CD14-positive monocyte (primary cell): Measurements from ENCODE around the gene ANO9. TPM values are rescaled to one million over a fixed set of nuclear protein-coding genes. Genes with fewer than 3 reads are reported as not detected.

Experiments used
- DNase-seq, 3 donors: peaks; one replicate each; pipeline ENCODE4 v3.0.0-alpha.2; 2011 to 2022
- H2AFZ ChIP-seq: 2 replicates; pipeline ENCODE4 v1.6.0; 2012; ENCODE audit warnings: mild to moderate bottlenecking, low read depth, low read length, inconsistent platforms; ENCODE audit not compliant: insufficient read depth, poor library complexity, severe bottlenecking
- H3K27ac ChIP-seq, 2 donors: 1 replicate in 1 of 2; 2 replicates in 1 of 2; pipeline ENCODE4 v1.5.1; 2012 to 2013; ENCODE audit warnings: low read length in 2 of 2, control low read depth in 1 of 2, inconsistent platforms in 1 of 2, low read depth in 1 of 2, mild to moderate bottlenecking in 1 of 2
- H3K27me3 ChIP-seq, 2 donors: one replicate each; pipeline versions ENCODE4 v1.6.0 to v1.6.1; 2011 to 2013; ENCODE audit warnings: low read length in 2 of 2; ENCODE audit not compliant: control insufficient read depth in 2 of 2, insufficient read depth in 2 of 2
- H3K36me3 ChIP-seq, 2 donors: replicated peaks in 1 of 2; 1 replicate in 1 of 2; 2 replicates in 1 of 2; pipeline versions ENCODE4 v1.5.1 to v1.6.1; 2012 to 2013; ENCODE audit warnings: low read length in 2 of 2, control low read depth in 1 of 2, inconsistent platforms in 1 of 2, mild to moderate bottlenecking in 1 of 2; ENCODE audit not compliant: insufficient read depth in 2 of 2, control insufficient read depth in 1 of 2
- H3K4me1 ChIP-seq, 2 donors: 1 replicate in 1 of 2; 2 replicates in 1 of 2; pipeline versions ENCODE4 v1.5.1 to v1.6.1; 2012 to 2013; ENCODE audit warnings: low read length in 2 of 2, control low read depth in 1 of 2, inconsistent platforms in 1 of 2, mild to moderate bottlenecking in 1 of 2, moderate library complexity in 1 of 2; ENCODE audit not compliant: insufficient read depth in 2 of 2, control insufficient read depth in 1 of 2
- H3K4me2 ChIP-seq: replicated peaks from 2 replicates; pipeline ENCODE3; 2012; ENCODE audit warnings: low read length, moderate library complexity, mild to moderate bottlenecking; ENCODE audit not compliant: poor library complexity, severe bottlenecking; ENCODE audit errors: extremely low read depth
- H3K4me3 ChIP-seq, 3 experiments: fragments of 200-600 bp in 1 of 3; sonication (generic) in 1 of 3; replicated peaks in 1 of 3; 1 replicate in 2 of 3; 2 replicates in 1 of 3; pipeline ENCODE4 v1.5.1; 2011 to 2013; ENCODE audit warnings: low read length in 3 of 3, mild to moderate bottlenecking in 3 of 3, control low read depth in 2 of 3, low read depth in 2 of 3, inconsistent platforms in 1 of 3, moderate library complexity in 1 of 3
- H3K79me2 ChIP-seq: 2 replicates; pipeline ENCODE4 v1.6.0; 2012; ENCODE audit warnings: mild to moderate bottlenecking, control low read depth, inconsistent platforms, low read length, moderate library complexity; ENCODE audit not compliant: insufficient read depth
- H3K9ac ChIP-seq: 2 replicates; pipeline ENCODE4 v1.6.0; 2017; ENCODE audit warnings: low read length, mild to moderate bottlenecking; ENCODE audit not compliant: insufficient read depth, poor library complexity, severe bottlenecking
- H3K9me3 ChIP-seq, 2 donors: replicated peaks in 1 of 2; 1 replicate in 1 of 2; 2 replicates in 1 of 2; pipeline versions ENCODE4 v1.5.1 to v1.6.1; 2012 to 2013; ENCODE audit warnings: low read length in 2 of 2, control low read depth in 1 of 2; ENCODE audit not compliant: control insufficient read depth in 1 of 2, insufficient read depth in 1 of 2
- H4K20me1 ChIP-seq: 2 replicates; pipeline ENCODE4 v1.6.0; 2012; ENCODE audit warnings: mild to moderate bottlenecking, low read length, control low read depth, moderate library complexity; ENCODE audit not compliant: insufficient read depth
- H3K27ac Mint-ChIP-seq, 7 donors: one replicate each; pipeline ENCODE4 v1.8.0; 2020; ENCODE audit warnings: mild to moderate bottlenecking in 7 of 7, mixed read lengths in 7 of 7, moderate library complexity in 6 of 7, inconsistent platforms in 2 of 7
- H3K27me3 Mint-ChIP-seq, 3 donors: one replicate each; pipeline ENCODE4 v1.8.0; 2021 to 2022; ENCODE audit warnings: low read depth in 3 of 3, mild to moderate bottlenecking in 3 of 3, mixed read lengths in 3 of 3, moderate library complexity in 3 of 3, inconsistent platforms in 1 of 3
- H3K36me3 Mint-ChIP-seq, 2 donors: one replicate each; pipeline ENCODE4 v1.8.0; 2020; ENCODE audit warnings: mixed read lengths in 2 of 2, inconsistent platforms in 1 of 2, mild to moderate bottlenecking in 1 of 2
- H3K4me1 Mint-ChIP-seq: one replicate; pipeline ENCODE4 v1.8.0; 2020; ENCODE audit warnings: mild to moderate bottlenecking, mixed read lengths
- H3K4me3 Mint-ChIP-seq, 2 donors: one replicate each; pipeline ENCODE4 v1.8.0; 2020; ENCODE audit warnings: mild to moderate bottlenecking in 2 of 2, mixed read lengths in 2 of 2, moderate library complexity in 1 of 2
- H3K9me3 Mint-ChIP-seq, 7 donors: one replicate each; pipeline ENCODE4 v1.8.0; 2020 to 2022; ENCODE audit warnings: mixed read lengths in 7 of 7, mild to moderate bottlenecking in 6 of 7, moderate library complexity in 6 of 7, inconsistent platforms in 2 of 7
- CTCF ChIP-seq: fragments of 200-600 bp; IDR thresholded peaks from one replicate; pipeline ENCODE4 v1.8.0; 2022; ENCODE audit warnings: antibody characterized with exemption, mild to moderate bottlenecking
- WGBS: methylation state at CpG from one replicate; pipeline ENCODE4 v1.1.5; 2013; ENCODE audit warnings: missing lambda C conversion rate; ENCODE audit not compliant: insufficient coverage; 5-methylcytosine and 5-hydroxymethylcytosine counted together
- intact Hi-C, 2 donors: fragments of 100-400 bp; cut with micrococcal nuclease; formaldehyde crosslinking; loops; one replicate each; pipeline versions ENCODE4 v1.15.0 to v1.15.1; 2023
- polyA plus RNA-seq, 3 donors: library from polyadenylated mRNA; depleted of rRNA in 1 of 3; unstranded in 2 of 3; stranded (reverse) in 1 of 3; fragments of 300-500 nt in 2 of 3; fragments of >200 nt in 1 of 3; fragmentation: Illumina TruSeq in 2 of 3; gene quantifications; 1 replicate in 2 of 3; 2 replicates in 1 of 3; pipeline ENCODE4 v1.2.3, GENCODE V29; 2012 to 2021

ANO9 gene
- polyA plus RNA-seq, 3 donors, result 0.18 to 0.24 TPM; not detected in 1

- no peak overlapping the region for H3K4me3 Mint-ChIP-seq
- intact Hi-C loops, result no loop called here
- Histone ChIP-seq H3K9me3 (peaks cover 0 to 19% of the 10 kb centered on the region in 2 donors), H3K79me2 (no peaks in the 10 kb centered on the region), H3K36me3 (peaks cover 11 to 12% of the 10 kb centered on the region in 2 donors), H3K27me3 (no peaks in the 10 kb centered on the region), H3K27ac (no peak overlapping the region), H3K4me3 (no peak overlapping the region), H3K4me2 (no peak overlapping the region), H3K9ac (no peak overlapping the region), H3K4me1 (no peaks in the 10 kb centered on the region), H2AFZ (no peak overlapping the region), H4K20me1 (peaks cover 8% of the 10 kb centered on the region)
- peaks cover 0 to 7% (median 2%) of the 10 kb centered on the region in 7 donors for H3K9me3 Mint-ChIP-seq
- DNase-seq, result no peak
- no peak for TF ChIP-seq CTCF
- H3K27ac Mint-ChIP-seq, result no peak overlapping the region
- 95% methylated on average over 25 of the region's 25 CpGs for WGBS
- no peaks in the 10 kb centered on the region for H3K4me1 Mint-ChIP-seq
- H3K36me3 Mint-ChIP-seq, result peaks cover 13 to 25% of the 10 kb centered on the region in 2 donors
- H3K27me3 Mint-ChIP-seq, result peaks cover 0 to 2% (median 0%) of the 10 kb centered on the region in 3 donors
Observed at GRCh38 chr11:488062-488461, 46.3 kb upstream of the ANO9 start.

- Mint-ChIP-seq H3K27me3 (peaks cover 0 to 2% (median 0%) of the 10 kb centered on the region in 3 donors), H3K27ac (no peak overlapping the region), H3K4me1 (no peaks in the 10 kb centered on the region), H3K36me3 (peaks cover 10 to 21% of the 10 kb centered on the region in 2 donors), H3K4me3 (no peak overlapping the region), H3K9me3 (peaks cover 0 to 7% (median 2%) of the 10 kb centered on the region in 7 donors)
- Histone ChIP-seq H3K4me3 (no peak overlapping the region), H2AFZ (no peak overlapping the region), H3K27me3 (no peaks in the 10 kb centered on the region), H3K4me2 (no peak overlapping the region), H3K4me1 (no peaks in the 10 kb centered on the region), H3K79me2 (no peaks in the 10 kb centered on the region), H3K9me3 (peaks cover 0 to 19% of the 10 kb centered on the region in 2 donors), H3K9ac (no peak overlapping the region), H4K20me1 (peaks cover 3% of the 10 kb centered on the region), H3K27ac (no peak overlapping the region), H3K36me3 (peaks cover 6 to 10% of the 10 kb centered on the region in 2 donors)
- no peak for DNase-seq
- 96% methylated on average over 22 of the region's 22 CpGs for WGBS
- no peak for TF ChIP-seq CTCF
- intact Hi-C loops, result no loop called here
Observed at GRCh38 chr11:487571-488021, 45.8 kb upstream of the ANO9 start.
